Activated T-cell treated with anti-CD3 and anti-CD28 coated beads for 48 hours (primary cell): Measurements from ENCODE around the gene SLC29A3.
"Not testable (repeated sequence)": the region's sequence is repeated elsewhere in the genome, so short reads cannot be mapped to it uniquely, and the experiment has no call there.

Experiments used
- DNase-seq: peaks from one replicate; pipeline ENCODE4 v3.0.0-alpha.2; 2020; ENCODE audit warnings: low read depth

Gene SLC29A3

DNA sequence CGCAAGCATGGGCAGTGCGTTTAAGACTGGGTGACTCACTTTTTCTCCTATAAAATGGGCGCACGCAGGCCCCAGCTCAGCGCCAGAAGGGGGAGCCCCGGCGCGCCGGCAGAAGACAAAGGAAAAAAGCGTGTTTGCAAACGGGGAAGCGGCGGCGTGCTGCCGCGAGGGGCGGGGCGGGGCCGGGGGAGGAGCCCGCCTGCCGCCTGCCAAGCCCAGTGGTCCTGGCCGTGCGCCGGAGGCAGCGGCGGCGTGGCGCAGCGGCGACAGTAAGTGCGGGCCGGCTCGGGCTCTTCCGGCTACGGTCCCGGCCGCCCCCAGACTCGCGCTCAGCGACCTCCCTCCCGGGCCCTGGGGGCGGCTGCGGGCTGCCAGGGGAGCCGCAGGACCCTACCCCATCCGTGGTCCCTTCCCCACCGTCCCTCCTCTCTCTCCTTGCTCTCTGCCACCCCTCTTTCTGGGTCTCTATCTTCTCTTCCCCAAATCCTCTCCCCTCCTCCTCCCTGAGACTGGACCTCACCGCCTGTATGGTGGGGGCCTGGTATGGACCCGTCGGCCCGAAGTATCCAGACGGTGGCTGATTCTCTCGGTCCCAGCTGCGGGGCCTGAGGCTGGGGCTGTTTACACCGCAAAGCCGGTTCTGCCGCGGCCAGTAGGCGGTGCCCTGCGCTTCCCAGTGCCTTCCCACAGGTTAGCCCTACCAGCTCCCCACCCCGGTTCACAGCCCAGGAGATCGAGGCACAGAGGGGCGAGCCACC is at the start of gene SLC29A3:
Gene SLC29A3 (plus strand): TSS at position 218 of the 758 bp plus-strand sequence. CDS start 51 bp downstream, at position 269.
- DNase-seq, result peak; percentile 86

DNA sequence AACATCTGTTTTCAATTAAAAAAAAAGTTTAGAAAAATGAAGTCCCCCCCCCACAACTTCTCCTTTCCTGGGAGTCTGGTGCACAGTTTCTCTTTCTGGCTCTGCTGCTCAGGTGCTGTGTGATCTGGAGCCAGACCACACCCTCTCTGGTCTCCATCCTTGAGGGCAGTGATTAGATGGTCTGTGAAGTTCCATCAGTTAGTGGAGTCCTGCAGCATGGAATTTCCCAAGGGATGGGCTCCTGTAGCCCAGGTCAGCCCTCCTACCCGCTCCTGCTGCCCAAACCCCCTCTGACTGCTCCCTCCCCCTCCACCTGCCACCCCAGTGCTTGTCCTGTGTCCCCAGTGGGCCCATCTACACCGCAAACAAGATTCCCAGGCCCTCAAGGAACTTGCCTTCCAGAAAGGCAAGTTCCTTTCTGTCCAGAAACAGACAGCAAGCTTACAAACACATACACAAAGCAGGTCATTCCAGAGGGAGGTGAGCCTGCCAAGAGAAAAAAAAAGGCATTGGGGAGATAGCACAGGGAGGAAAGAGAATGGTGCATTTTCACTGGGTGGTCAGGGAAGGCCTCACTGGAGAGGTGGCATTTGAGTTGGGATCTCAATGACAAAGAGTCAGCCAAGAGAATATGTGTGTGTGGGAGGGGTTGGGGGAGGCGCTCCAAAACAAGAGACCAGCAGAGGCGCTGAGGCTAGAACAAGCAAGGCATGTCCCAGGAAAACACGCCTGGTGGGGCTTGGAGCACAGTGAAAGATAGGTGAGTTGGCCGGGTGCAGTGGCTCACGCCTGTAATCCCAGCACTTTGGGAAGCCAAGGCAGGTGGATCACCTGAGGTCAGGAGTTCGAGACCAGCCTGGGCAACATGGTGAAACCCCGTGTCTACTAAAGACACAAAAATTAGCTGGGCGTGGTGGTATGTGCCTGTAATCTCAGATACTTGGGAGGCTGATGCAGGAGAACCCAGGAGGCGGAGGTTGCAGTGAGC is 49.5 kb upstream of the SLC29A3 start:
- DNase-seq, result no peak

DNA sequence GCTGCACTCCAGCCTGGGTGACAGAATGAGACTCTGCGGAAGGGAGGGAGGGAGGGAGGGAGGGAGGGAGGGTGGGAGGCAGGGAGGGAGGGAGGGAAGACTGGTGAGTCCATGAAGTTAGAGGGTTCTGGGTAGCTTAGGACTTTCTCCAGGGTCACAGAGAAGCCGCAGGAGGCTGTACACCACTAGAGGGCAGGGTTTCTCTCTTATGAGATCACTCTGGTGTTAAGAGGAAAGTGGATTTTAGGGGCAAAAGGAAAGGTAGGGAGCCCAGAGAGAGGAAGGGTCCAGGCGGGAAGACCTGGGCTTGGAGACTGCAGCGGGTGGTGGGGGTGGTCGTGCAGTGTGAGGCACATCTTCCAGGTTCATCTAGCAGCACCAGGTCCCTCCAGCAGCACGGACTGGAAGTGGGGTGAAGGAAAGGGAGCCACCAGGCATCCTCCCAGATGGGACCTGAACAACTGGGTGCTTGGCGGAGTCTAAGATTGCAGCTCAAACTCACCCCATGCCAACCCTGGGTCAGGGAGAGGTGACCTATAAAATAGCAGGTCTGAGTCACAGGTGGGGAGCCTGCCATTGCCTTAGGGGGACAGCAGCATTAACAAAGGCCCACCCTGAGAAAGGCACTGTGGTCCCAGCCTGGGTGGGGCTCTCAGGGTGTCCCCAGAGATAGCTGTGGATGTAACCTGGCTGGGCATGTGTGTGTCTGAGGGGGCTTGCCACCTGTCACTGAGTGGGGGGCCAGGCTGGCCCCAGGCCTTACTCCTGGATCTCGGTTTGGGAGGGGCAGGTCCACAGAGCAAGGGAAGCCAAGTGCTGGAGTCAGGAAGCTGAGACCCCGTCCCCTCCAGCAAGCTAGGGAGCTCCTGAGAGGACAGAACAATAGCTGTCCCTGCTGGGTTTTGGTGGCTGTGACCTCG is 48.5 kb upstream of the SLC29A3 start:
- peak; percentile 25 for DNase-seq

DNA sequence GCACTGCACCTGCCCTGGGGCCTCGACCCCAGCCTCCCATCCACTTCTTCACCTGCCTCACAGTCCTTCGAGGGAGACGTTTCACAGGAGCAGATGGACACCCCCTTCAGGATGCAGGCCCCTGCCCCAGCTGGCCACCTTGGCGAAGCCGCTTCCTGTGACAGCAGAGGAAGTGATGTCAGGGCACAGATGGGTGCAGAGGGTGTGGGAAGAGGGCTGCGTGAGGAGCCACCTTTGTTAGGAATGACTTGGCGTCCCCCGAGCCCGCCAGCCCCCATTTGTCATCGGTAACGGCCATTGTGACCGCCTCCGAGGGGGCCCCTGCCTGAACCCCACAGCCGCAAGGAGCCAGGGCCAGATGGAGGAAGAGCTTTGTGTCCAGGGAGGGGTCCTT is 47.4 kb upstream of the SLC29A3 start:
- DNase-seq, result no peak

DNA sequence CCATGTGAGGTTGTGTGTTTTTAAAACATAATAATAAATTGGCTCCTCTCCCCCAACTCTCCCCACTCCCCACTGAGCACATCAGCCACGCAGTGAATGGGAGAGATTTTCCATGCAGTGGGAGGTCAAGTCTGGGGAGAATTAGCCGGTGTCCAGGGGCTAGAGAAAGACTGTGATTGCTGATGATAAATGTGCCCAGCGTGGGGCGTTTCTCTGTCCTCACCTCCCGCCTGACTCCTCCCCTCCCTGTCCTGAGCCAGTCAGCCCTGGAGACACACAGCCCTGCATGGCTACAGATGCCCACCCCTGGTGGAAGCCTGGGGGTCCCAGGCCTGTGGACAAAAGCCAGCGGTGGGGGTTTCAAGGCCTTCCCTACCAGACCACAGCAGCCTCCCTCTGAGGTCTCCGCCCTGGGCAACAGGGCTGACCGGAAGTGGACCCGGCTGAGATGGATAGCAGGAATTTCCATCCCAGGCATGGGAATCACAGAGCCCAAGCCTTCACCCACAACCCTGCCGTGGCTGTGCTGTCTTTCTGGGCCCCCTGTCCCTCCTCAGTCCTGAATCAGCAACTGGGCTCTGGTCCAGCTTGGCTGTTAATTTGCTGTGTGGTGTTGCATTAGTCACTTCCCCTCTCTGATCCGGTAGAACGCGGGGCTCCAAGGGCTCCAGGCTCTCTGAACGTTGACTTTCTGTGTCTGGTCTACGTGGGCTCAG is 46.8 kb upstream of the SLC29A3 start:
- DNase-seq, result no peak

DNA sequence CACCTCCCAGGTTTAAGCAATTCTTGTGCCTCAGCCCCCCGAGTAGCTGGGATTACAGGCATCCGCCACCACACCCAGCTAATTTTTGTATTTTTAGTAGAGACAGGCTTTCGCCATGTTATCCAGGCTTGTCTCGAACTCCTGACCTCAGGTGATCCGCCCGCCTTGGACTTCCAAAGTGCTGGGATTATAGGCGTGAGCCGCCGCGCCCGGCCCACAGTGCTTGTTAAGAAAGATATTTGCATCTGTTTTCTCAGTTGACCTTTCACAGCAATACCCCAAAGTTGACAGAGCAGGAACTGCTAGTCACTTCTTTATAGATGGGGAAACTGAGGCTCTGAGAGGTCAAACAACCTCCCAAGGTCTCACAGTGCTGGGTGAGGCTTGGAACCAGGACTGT is 46.1 kb upstream of the SLC29A3 start:
- not testable (repeated sequence) for DNase-seq

DNA sequence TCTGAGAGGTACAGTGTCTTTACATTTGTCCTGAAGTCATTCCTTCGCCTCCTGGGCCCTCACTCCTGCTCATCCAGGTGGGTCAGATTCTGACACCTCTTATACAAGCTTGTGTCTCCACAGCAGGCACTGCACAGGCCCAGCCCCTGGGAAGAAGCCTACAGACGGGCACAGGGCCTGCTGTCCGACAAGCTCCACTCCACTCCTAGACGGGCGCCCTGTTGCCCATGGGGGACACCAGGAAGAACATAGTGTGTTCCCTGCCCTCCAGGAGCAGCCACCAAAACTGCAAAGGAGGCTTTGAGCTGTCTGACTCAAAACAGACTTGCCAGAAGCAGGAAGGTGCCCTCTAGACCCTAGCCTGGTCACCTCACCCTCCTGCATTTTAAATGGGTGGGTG is 45.6 kb upstream of the SLC29A3 start:
- no peak for DNase-seq

DNA sequence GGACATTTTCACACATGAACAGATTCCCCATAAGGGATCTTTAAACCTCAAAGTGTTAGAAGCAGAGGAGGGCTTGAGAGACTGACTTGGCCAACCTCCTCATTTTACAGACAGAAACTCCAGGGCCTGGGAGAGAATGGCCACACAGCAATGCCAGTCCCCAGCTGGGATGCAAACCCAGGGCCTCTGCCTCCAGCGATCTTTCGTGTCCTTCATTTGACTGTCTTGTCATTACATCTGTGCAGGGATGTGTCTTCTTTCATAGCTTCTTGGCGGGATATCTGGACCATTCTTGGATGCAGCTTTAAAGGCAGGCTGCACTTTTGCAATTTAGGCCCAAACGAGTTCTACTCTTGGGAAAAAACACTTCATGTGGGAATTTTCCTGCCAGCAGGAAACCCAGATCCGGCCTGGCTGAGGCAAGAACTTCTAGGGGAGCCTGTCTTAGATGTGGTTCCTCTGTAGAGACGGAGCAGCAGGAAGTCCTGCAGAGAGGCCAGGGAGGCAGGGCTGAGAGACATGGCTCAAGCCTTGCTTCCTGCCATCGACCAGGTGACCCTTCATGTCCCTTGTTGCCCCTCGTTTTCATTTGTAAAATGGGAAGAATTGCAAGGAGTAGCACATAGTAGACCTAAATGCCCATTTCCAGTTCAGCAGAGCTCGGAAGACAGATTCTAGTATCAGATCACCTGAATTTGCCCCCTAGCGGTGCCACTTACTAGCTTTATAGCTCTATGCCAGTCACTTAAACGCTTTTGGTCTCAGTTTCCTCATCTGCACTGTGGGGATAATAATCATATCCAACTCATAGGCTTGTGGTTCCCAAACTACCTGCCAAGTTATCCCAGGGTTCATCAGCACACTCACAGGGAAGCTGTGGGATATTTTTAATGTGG is 43.9 kb upstream of the SLC29A3 start:
- no peak for DNase-seq

DNA sequence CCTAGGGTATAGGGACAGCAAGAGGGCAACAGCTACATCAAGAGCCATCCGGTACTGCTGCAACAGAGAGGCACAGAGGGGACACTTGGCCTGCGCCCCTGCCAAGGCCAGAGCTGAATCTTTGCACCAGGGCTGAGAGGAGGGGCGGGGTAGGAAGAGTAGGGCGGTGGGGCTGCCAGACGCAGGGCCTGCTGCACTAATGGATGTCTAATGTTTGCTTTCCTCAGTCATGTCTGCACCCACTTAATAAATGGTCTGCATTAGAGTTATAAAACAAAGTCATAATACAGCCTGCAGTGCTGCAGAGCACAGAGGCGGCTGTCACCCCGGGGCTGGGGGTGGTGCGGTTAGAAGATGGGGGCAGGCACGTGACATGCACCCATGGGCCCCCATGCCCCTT is 42.2 kb upstream of the SLC29A3 start:
- no peak for DNase-seq

DNA sequence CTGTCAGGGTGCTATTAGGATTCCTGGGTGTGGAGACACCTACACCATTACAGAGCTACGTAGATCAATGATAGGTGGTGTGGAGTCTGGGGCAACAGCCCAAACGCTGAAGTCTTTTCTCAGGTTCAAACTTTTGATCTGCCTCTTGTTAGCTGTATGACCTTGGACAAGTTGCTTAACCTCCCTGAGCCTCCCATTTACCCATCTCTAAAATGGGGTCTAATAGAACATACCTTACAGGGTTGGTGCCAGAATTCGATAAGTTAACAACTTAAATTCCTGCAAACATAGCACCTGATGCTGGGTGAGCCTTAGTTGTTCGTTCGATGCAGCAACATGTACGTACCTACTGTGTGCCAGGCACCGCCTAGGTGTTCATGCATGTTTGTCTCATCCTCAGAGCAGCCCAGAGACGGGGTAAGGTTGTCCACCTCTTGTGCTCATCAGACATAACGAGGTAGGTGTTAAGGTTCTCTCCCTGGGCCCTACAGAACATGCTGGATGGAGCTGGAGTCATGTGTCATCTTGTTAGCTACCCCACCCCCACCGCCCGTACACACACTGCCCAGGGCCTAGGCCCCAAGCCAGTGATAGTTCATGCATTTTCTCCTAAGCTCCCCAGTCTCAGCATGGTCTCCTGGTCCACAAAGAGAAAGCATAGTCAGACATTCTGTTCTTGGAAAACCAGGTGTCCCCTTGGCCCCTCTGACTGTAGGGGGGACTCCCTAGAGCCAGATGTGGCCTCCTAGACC is 41.0 kb upstream of the SLC29A3 start:
- no peak for DNase-seq

DNA sequence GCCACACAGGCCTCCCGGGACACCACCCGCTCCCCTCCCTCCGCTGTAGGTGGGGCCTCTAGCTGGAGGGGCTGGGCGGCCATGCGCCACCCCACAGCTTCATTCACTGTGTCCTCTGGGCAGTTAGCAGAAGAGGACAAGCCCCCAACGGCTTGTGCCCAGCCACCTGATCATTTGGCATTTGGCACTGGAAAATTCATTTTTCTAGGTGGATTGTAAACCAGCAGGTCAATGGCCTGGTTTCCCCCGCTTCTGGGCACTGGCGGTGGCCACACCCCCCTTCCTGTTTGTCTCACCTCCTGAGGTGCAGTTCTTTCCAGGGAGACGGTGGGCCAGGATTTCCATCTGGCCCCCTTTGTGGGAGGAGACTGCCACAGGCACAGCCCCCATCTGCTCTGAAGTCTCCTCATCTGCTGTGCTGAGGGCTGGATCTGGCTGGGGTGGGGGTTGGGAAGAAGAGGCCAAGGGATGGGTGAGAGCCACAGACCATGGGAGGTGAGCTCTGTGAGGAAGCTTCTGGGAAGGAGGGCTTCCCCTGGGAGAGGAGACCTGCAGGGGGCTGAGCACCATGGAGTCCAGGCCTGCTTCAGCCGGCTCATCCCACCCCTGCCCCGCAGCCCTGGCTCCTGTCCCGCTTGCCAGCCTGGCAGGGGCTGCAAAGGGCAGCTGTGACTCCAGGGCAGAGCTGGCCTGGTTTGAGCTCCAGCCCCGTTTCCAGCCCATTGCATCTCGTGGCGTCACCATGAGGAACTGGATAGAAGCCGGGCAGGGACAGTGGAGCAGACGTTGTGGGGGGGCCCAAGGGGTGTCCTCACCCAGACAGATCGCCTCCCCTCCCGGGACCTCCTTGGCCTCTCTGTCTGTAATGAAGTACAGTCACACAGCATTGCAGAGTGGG is 40.1 kb upstream of the SLC29A3 start:
- DNase-seq, result no peak

DNA sequence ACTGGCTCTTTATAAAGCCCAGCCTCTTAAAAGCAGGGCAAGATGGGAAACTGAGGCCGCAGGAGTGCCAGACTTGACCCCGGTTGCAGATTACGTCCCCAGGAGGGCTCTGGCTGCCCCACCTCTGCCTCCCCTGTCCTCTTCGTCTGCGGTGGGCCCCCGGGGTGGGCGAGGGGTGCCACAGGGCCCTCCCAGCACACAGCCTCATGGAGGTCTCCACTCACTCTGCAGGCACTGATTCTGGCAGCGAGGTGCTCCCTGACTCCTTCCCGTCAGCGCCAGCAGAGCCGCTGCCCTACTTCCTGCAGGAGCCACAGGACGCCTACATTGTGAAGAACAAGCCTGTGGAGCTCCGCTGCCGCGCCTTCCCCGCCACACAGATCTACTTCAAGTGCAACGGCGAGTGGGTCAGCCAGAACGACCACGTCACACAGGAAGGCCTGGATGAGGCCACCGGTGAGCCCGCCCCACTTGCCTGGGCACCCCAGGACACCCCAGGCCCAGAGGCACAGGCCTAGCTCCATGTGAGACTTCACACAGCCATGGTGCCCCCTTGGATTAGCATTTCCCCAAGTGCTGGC is 39.4 kb upstream of the SLC29A3 start:
- no peak for DNase-seq

DNA sequence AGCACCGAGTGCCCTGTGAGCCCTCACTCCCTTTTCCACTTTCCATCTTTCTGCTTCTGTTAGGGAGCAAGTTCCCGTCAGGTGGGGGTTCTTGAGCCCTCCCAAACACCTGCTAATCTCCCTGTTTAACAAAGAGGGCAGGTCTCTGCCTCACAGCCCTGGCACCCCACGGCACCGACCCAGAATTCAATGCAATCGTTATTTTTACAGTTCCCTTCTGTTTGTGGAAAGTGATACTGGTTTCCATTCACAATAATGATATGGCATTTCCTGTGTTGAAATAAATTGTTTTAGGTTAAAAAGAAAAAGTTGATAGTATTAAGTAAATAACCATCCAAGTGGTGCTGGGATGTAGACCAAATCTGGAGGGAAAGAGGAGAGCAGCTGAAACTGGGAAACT is 38.8 kb upstream of the SLC29A3 start:
- no peak for DNase-seq

DNA sequence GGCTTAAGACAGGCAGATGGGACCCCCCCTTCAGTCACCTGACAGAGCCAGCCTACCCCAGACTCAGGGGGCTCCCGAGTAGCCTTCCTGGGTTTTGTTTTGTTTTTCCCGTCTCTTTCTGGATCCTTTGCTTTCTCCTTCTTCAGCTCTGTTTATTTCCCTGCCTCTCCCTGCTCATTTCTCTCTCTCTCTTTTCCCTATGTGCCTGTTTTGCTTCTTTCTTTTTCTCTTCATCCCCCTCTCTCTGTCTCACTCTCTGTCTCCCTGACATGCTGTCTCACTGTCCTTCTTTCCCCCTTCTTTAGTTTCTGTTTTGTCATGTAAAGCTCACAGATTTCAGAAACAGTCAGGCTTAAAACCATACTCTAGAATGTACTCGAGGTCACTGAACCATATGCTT is 38.2 kb upstream of the SLC29A3 start:
- no peak for DNase-seq

DNA sequence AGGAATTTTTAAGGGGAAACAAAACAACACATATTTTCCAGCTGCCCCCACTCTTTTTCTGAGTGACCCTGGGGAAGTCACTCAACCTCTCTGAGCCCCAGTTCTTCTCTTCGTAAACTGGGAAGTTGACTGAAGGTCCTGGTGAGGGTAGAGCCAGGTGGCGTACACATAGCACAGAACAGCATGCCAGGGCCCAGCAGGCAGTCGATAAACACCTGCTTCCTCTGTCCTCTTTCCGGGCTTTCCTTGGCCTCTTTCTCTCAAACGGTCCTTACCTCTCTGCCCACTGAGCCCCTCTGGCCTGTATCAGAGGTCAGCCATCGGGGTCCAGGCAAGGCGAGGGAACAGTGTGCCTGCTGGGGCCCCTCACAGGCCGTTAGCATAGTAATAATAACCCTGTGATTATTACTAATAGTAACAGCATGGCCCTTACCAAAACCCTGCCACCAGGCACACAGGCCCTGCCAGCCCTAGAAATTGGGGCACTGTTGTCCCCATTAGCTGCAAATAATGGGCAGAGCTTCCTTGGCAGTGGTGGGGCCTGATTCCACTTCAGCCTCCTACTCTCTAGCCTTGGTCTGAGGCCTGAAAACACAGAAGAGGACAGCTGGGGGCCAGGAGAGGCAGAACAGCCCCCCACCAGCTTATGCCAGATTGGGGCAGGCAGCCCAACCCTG is 37.3 kb upstream of the SLC29A3 start:
- no peak for DNase-seq

DNA sequence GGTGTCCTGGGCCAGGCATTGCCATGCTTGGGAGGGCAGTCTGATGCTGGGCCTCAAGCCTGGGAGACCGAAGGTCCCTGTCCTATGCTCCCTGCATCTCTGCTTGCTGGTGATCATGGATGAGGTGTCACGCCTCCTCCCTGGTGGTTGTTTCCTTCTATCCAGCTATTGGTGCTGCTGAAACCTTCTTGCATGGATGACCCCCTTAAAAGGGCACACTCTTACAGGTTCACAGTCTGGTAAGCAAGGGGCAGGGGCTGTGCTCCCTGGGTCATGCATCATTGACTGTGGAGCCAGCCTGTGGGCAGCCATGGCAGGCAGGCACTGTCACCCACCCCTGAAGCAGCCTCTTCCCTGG is 36.8 kb upstream of the SLC29A3 start:
- DNase-seq, result no peak

DNA sequence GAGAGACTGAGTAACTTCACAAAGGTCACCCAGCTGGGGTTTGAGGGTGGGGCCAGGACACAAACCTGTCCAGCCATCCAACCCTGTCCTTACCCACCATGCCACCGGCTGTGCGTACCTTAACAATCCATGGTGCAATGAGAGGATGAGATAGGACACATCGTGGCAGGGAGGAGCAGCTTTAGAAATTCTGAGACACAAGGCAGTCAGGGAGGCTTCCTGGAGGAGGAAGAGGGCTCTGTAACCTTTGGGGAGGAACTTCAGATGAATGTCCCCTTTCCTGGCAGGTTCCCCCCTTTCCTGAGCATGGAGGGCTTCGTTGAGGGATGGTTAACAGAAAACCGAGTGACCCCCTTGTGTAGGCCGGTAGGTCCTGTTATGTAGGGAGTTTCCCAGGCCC is 35.6 kb upstream of the SLC29A3 start:
- no peak for DNase-seq

DNA sequence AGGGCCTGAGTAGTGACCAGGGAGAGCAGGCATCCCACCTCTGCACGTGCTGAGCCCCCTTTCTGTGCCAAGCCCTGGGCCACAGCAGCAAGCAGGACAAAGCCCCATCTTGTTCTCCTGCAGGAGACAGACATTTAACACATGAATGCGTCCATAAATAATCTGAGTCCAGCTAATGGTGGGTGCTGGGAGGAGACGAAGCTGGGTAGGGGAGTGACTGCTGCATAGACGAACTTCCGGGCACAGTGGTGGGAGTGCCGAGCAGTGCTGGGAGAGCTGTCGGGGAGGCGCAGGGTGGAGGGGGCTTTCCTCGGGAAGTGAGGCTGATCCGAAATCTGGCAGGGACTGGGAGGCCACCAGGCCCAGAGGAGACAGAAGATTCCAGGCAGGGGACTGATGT is 35.2 kb upstream of the SLC29A3 start:
- no peak for DNase-seq
